ENCODE measurements around the gene ZCRB1. TPM values are rescaled to one million over a fixed set of nuclear protein-coding genes. Genes with fewer than 3 reads are reported as not detected.

ZCRB1 gene
- total RNA-seq, 4 donors from 2014 or later: 17.0 to 28.9 (median 20.7) TPM

- 59 to 66% methylated on average over 4 of the region's 4 CpGs for WGBS, 2 donors
- no peak for DNase-seq (ENCODE audit: low spot score in 2 of 2)
- TF ChIP-seq POLR2A (IDR thresholded peaks at IDR 0.05) (no peak), CTCF (IDR thresholded peaks at IDR 0.05) (no peak)
- intact Hi-C loops (cut with DNase I; ENCODE audit: low total_unique reads): no loop called here
- H3K4me3 ChIP-seq (ENCODE audit: low read depth, poor library complexity, severe bottlenecking): no peak overlapping the region
Measured at GRCh38 chr12:42270596-42270995, 55.3 kb downstream of the ZCRB1 start.

GRCh38 chr12:42267413-42268190 lies 58.3 kb downstream of the ZCRB1 start:
- H3K4me3 ChIP-seq (ENCODE audit: low read depth, poor library complexity, severe bottlenecking): no peak overlapping the region
- 73 to 75% methylated on average over 14 to 15 of the region's 15 CpGs for WGBS, 2 donors
- DNase-seq (ENCODE audit: low spot score in 2 of 2): no peak
- intact Hi-C loops (cut with DNase I; ENCODE audit: low total_unique reads): no loop called here
- TF ChIP-seq POLR2A (IDR thresholded peaks at IDR 0.05): no peak
- no peak for TF ChIP-seq CTCF (IDR thresholded peaks at IDR 0.05)

- WGBS, 2 donors: 60 to 73% methylated on average over 15 to 17 of the region's 17 CpGs
- no peak overlapping the region for H3K4me3 ChIP-seq (ENCODE audit: low read depth, poor library complexity, severe bottlenecking)
- TF ChIP-seq POLR2A (IDR thresholded peaks at IDR 0.05) (no peak), CTCF (IDR thresholded peaks at IDR 0.05) (no peak)
- no peak for DNase-seq (ENCODE audit: low spot score in 2 of 2)
- intact Hi-C loops (cut with DNase I; ENCODE audit: low total_unique reads): no loop called here
Measured at GRCh38 chr12:42266579-42267230, 59.2 kb downstream of the ZCRB1 start.

- intact Hi-C loops (cut with DNase I; ENCODE audit: low total_unique reads): no loop called here
- WGBS, 2 donors: 35 to 38% methylated on average over 2 of the region's 2 CpGs
Measured at GRCh38 chr12:42262271-42262670, 63.6 kb downstream of the ZCRB1 start.

More at GRCh38 chr12:42262271-42262670, 63.6 kb downstream of the ZCRB1 start:
- DNase-seq (ENCODE audit: low spot score in 2 of 2): no peak
- TF ChIP-seq POLR2A (IDR thresholded peaks at IDR 0.05) (no peak), CTCF (IDR thresholded peaks at IDR 0.05) (no peak)
- no peak overlapping the region for H3K4me3 ChIP-seq (ENCODE audit: low read depth, poor library complexity, severe bottlenecking)

Small RNAs within 50 kb of the gene (microRNA-seq; reads per million reads assigned to microRNA genes)
- gene MIR7851 (ENCODE audit: borderline number of aligned reads in 1 of 2, borderline replicate concordance in 2 of 2): 0 reads per million in 2 donors

Other genes with a start within 250 kb of the ZCRB1 start
- 10 to 100 TPM in 2 of 4 donors, 1 to 10 TPM in 2; 7.9 to 11.7 (median 10.0) TPM for gene GXYLT1, start 181.2 kb downstream of the ZCRB1 start, total RNA-seq
- gene YAF2, start 87.8 kb downstream of the ZCRB1 start, total RNA-seq: 10 to 100 TPM in 3 of 4 donors, 1 to 10 TPM in 1; 8.7 to 17.8 (median 15.2) TPM
- gene PPHLN1, start 73 bp upstream of the ZCRB1 start, total RNA-seq: 10 to 100 TPM; 39.5 to 45.5 (median 41.7) TPM